Measurements from ENCODE around the gene GNG11.

DNA sequence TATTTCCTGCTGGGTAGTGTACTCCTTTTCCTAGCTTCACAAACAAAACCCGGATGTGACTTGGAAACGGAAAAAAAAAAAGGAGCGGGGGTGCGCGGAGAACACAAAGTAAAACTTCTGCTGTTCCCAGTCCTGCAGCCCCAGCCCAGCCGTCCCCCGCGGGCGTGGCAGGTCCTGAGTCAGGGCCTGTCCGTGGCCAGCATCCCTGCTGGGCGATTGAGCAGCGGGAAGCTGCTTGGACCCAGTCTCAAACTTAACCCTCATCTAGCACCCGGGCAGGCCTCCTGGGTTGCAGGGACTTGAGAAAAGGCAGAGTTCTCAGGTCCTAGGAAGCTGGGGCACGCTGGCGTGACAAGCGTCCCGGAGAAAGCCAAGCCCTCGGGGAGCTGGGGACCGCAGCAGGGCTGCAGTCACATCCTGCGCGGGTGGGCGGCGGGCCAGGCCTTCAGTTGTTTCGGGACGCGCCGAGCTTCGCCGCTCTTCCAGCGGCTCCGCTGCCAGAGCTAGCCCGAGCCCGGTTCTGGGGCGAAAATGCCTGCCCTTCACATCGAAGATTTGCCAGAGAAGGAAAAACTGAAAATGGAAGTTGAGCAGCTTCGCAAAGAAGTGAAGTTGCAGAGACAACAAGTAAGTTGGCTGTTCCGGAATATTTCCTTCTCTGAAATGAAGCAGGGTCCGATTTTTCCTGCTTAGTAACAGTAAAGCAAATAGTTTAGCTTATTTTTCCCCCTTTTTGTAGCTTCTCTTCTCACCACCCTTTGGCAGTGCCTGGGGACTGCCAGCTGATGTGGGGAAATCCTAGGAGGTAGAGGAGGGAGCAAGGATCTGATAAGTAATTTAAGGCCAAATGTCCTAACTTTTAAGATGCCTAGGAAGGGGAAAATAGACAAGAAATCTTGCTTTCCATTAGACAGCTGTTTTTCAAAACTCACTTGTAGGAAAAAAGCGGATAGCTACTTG lies at the start of gene GNG11:
- TF ChIP-seq POLR2AphosphoS5 (IDR thresholded peaks at IDR 0.05) (no peak), EP300 (IDR thresholded peaks at IDR 0.05) (no peak), POLR2A (IDR thresholded peaks at IDR 0.05) (no peak)
- TF ChIP-seq, protein P1, sequence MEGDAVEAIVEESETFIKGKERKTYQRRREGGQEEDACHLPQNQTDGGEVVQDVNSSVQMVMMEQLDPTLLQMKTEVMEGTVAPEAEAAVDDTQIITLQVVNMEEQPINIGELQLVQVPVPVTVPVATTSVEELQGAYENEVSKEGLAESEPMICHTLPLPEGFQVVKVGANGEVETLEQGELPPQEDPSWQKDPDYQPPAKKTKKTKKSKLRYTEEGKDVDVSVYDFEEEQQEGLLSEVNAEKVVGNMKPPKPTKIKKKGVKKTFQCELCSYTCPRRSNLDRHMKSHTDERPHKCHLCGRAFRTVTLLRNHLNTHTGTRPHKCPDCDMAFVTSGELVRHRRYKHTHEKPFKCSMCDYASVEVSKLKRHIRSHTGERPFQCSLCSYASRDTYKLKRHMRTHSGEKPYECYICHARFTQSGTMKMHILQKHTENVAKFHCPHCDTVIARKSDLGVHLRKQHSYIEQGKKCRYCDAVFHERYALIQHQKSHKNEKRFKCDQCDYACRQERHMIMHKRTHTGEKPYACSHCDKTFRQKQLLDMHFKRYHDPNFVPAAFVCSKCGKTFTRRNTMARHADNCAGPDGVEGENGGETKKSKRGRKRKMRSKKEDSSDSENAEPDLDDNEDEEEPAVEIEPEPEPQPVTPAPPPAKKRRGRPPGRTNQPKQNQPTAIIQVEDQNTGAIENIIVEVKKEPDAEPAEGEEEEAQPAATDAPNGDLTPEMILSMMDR (IDR thresholded peaks at IDR 0.05) = no peak
